K562 (cell line): ENCODE results near the gene CCK. TPM values are rescaled to one million over a fixed set of nuclear protein-coding genes. Genes with fewer than 3 reads are reported as not detected.

Source experiments
- ATAC-seq: fragments of 200-7000 bp; cut with Tn5 transposase; 3 replicates; pipeline ENCODE4 v1.9.1; 2020; ENCODE audit warnings: moderate library complexity
- BruUV-seq: library from RNA; stranded (reverse); fragments of 400-500 nt; replicated peaks from 2 replicates; lab custom pipeline; 2021; lab: Mats Ljungman, UMichigan
- CTCF ChIA-PET: fragments of 300-600 bp; formaldehyde crosslinking; extraction: SDS; loops from one replicate; lab custom pipeline; 2021; ENCODE audit warnings: low intra/inter-chr PET ratio; lab: Yijun Ruan, JAX
- POLR2A ChIA-PET: fragments of 300-600, 350-650 bp; sonication (Branson Sonifier 250); formaldehyde crosslinking; extraction: SDS; loops from one replicate; lab custom pipeline; 2021; ENCODE audit warnings: antibody characterized with exemption, inconsistent platforms; lab: Yijun Ruan, JAX
- DNase-seq, 4 experiments: peaks; one replicate each; pipeline versions ENCODE4 v3.0.0 to v3.0.0-alpha.2; 2011 to 2018; ENCODE audit warnings: low spot score in 3 of 4, mixed read lengths in 3 of 4; ENCODE audit errors: extremely low read depth in 1 of 4
- FAIRE-seq: peaks from 2 replicates; lab custom pipeline; 2011; peaks lifted over from hg19 to GRCh38; lab: Jason Lieb, UNC
- H2AFZ ChIP-seq: 2 replicates; pipeline ENCODE4 v1.6.0; 2011; ENCODE audit warnings: low read depth, low read length, control low read depth, inconsistent platforms
- H3K27ac ChIP-seq: fragments of 200-600 bp; 3 replicates; pipeline ENCODE4 v1.8.0; 2011; ENCODE audit warnings: low read depth, mild to moderate bottlenecking, control low read depth, inconsistent platforms, low read length, moderate library complexity, mixed read lengths; ENCODE audit errors: extremely low read depth
- H3K27me3 ChIP-seq, 2 experiments: fragments of 300-600 bp in 1 of 2; 2 replicates in 1 of 2; 3 replicates in 1 of 2; pipeline versions ENCODE4 v1.6.0 to v1.8.0; 2011; ENCODE audit warnings: inconsistent platforms in 2 of 2, low read length in 2 of 2, mild to moderate bottlenecking in 1 of 2, mixed read lengths in 1 of 2, moderate library complexity in 1 of 2; ENCODE audit not compliant: control insufficient read depth in 2 of 2, insufficient read depth in 2 of 2
- H3K36me3 ChIP-seq: fragments of 300-600 bp; 3 replicates; pipeline ENCODE4 v1.8.0; 2011; ENCODE audit warnings: mild to moderate bottlenecking, low read length, inconsistent platforms; ENCODE audit not compliant: control insufficient read depth, insufficient read depth
- H3K4me1 ChIP-seq, 2 experiments: fragments of 200-600 bp in 1 of 2; replicated peaks in 1 of 2; 2 replicates in 1 of 2; 3 replicates in 1 of 2; pipeline versions ENCODE4 v1.5.1 to v1.8.0; 2011; ENCODE audit warnings: inconsistent platforms in 2 of 2, low read length in 2 of 2, mild to moderate bottlenecking in 1 of 2, mixed read lengths in 1 of 2, moderate library complexity in 1 of 2; ENCODE audit not compliant: control insufficient read depth in 2 of 2, insufficient read depth in 2 of 2
- H3K4me2 ChIP-seq: 2 replicates; pipeline ENCODE4 v1.6.1; 2011; ENCODE audit warnings: low read length, control low read depth, inconsistent platforms, mixed read lengths; ENCODE audit not compliant: insufficient read depth
- H3K4me3 ChIP-seq: fragments of 200-600 bp; sonication (generic), shearing (Covaris generic); 2 replicates; pipeline ENCODE4 v1.5.1; 2016; ENCODE audit warnings: control low read depth, inconsistent platforms
- H3K79me2 ChIP-seq: fragments of 200-600 bp; 3 replicates; pipeline ENCODE4 v1.8.0; 2011; ENCODE audit warnings: low read length, inconsistent platforms; ENCODE audit not compliant: control insufficient read depth, insufficient read depth
- H3K9ac ChIP-seq, 2 experiments: 2 replicates each; pipeline versions ENCODE4 v1.6.0 to v1.6.1; 2011; ENCODE audit warnings: low read depth in 2 of 2, low read length in 2 of 2, control low read depth in 1 of 2, inconsistent platforms in 1 of 2, mild to moderate bottlenecking in 1 of 2, mixed read lengths in 1 of 2; ENCODE audit not compliant: insufficient read depth in 1 of 2
- H3K9me1 ChIP-seq: one replicate; pipeline ENCODE4 v1.6.0; 2011; ENCODE audit warnings: inconsistent platforms, mild to moderate bottlenecking, low read length, moderate library complexity; ENCODE audit not compliant: control insufficient read depth, insufficient read depth
- H3K9me3 ChIP-seq: replicated peaks from 2 replicates; pipeline ENCODE4 v1.5.1; 2011; ENCODE audit warnings: low read depth, low read length, inconsistent platforms; ENCODE audit not compliant: control insufficient read depth, insufficient read depth
- H4K20me1 ChIP-seq: replicated peaks from 2 replicates; pipeline ENCODE4 v1.6.1; 2011; ENCODE audit warnings: low read length, inconsistent platforms, mixed read lengths; ENCODE audit not compliant: control insufficient read depth, insufficient read depth
- E2F3 ChIP-seq: fragments of 250-450 bp; sonication (Bioruptor Pico); IDR thresholded peaks from 2 replicates; pipeline ENCODE4 v1.4.0; 2020; ENCODE audit warnings: mild to moderate bottlenecking
- NR3C1 ChIP-seq: sonication (generic); formaldehyde crosslinking; IDR thresholded peaks from 2 replicates; pipeline ENCODE4 v1.8.1; 2022; ENCODE audit warnings: missing genetic modification reagents
- POLR2AphosphoS5 ChIP-seq: IDR thresholded peaks from 2 replicates; pipeline ENCODE4 v1.6.1; 2011; ENCODE audit warnings: mild to moderate bottlenecking, low read depth, low read length, moderate library complexity; ENCODE audit not compliant: control insufficient read depth, insufficient read depth
- POU5F1 ChIP-seq: fragments of 150-350 bp; IDR thresholded peaks from 2 replicates; pipeline ENCODE4 v1.6.1; 2014; ENCODE audit warnings: borderline replicate concordance, low read length, low read depth, mild to moderate bottlenecking; ENCODE audit not compliant: partially characterized antibody
- TFAM ChIP-seq: fragments of 250-450 bp; sonication (Bioruptor Pico); conservative IDR thresholded peaks from 2 replicates; pipeline ENCODE4 v1.5.0; 2021; ENCODE audit warnings: mild to moderate bottlenecking, moderate library complexity
- XRCC4 ChIP-seq: IDR thresholded peaks from one replicate; pipeline ENCODE4 v1.6.1; 2011; ENCODE audit not compliant: insufficient read depth, insufficient read length; ENCODE audit errors: extremely low read depth
- ZBTB7A ChIP-seq: IDR thresholded peaks from 2 replicates; pipeline ENCODE4 v1.6.1; 2011; ENCODE audit warnings: low read depth, mild to moderate bottlenecking, low read length, moderate library complexity, borderline replicate concordance; ENCODE audit not compliant: control insufficient read depth
- ZFPM2 ChIP-seq: fragments of 250-450 bp; sonication (Bioruptor Pico); IDR thresholded peaks from 2 replicates; pipeline ENCODE4 v1.5.1; 2022; ENCODE audit warnings: mild to moderate bottlenecking
- ZNF174 ChIP-seq: fragments of 250-450 bp; sonication (Bioruptor Pico); IDR thresholded peaks from 2 replicates; pipeline ENCODE4 v1.4.0; 2020; ENCODE audit warnings: mild to moderate bottlenecking
- ZNF184 ChIP-seq: sonication (generic); formaldehyde crosslinking; IDR thresholded peaks from 2 replicates; pipeline ENCODE4 v1.5.0; 2020; ENCODE audit warnings: missing genetic modification reagents
- ZNF197 ChIP-seq: fragments of 200-800 bp; sonication (Bioruptor generic); IDR thresholded peaks from 2 replicates; pipeline ENCODE4 v1.6.1; 2016; ENCODE audit warnings: low read depth, missing genetic modification characterization, missing compliant biosample characterization
- in situ Hi-C: fragments of 300-500 bp; cut with MboI; formaldehyde crosslinking; loops from 4 replicates; pipeline ENCODE4 v1.15.0; 2018; ENCODE audit warnings: inconsistent platforms, mixed read lengths
- intact Hi-C: fragments of 100-400 bp; cut with micrococcal nuclease; formaldehyde crosslinking; loops from 2 replicates; pipeline ENCODE4 v1.14.2; 2022
- polyA plus RNA-seq, 8 experiments: library from polyadenylated mRNA; depleted of rRNA in 4 of 8; stranded (reverse) in 5 of 8; unstranded in 3 of 8; fragments of >200 nt; fragmentation: Nextera tagmentation in 2 of 8; fragmentation: Illumina TruSeq in 1 of 8; extraction: Ambion mirVana in 2 of 8; extraction: Trizol in 1 of 8; gene quantifications; 2 replicates each; pipeline versions ENCODE4 v1.2.1 to v1.2.3, GENCODE V29; 2011 to 2014; ENCODE audit warnings: inconsistent platforms in 1 of 8, missing spikeins in 1 of 8
- total RNA-seq, 7 experiments: library from RNA; depleted of rRNA in 6 of 7; stranded (reverse); fragments of >200 nt in 6 of 7; fragmentation: Illumina TruSeq in 2 of 7; extraction: Trizol in 2 of 7; gene quantifications; 2 replicates each; pipeline versions ENCODE4 v1.2.1 to v1.2.3, GENCODE V29; 2011 to 2021; ENCODE audit warnings: low replicate concordance in 1 of 7
- TF ChIP-seq, protein P1 (sequence below): sonication (generic); formaldehyde crosslinking; IDR thresholded peaks from 2 replicates; pipeline ENCODE4 v1.9.0; 2022; ENCODE audit warnings: mild to moderate bottlenecking, missing genetic modification reagents
- TF ChIP-seq, protein P2 (sequence below): fragments of 450-650 bp; IDR thresholded peaks from 2 replicates; pipeline ENCODE4 v1.6.1; 2018; ENCODE audit warnings: mild to moderate bottlenecking, low read depth; ENCODE audit not compliant: partially characterized antibody

CCK gene
- total and polyA plus RNA-seq, 9 of the 15 experiments (the other 6 are each of a cell fraction or from before 2014, with no cell fraction given), result not detected

- Histone ChIP-seq H3K9me1 (no peaks in the 10 kb centered on the region), H3K36me3 (no peaks in the 10 kb centered on the region), H3K27ac (no peak overlapping the region), H3K9ac (no peak overlapping the region), H3K4me1 (no peaks in the 10 kb centered on the region), H3K4me2 (no peak overlapping the region), H3K27me3 (peaks cover 5 to 10% of the 10 kb centered on the region in 2 experiments; a peak in 3 of 5 replicates), H2AFZ (no peak overlapping the region), H4K20me1 (no peaks in the 10 kb centered on the region), H3K79me2 (no peaks in the 10 kb centered on the region), H3K4me3 (no peak overlapping the region), H3K9me3 (no peaks in the 10 kb centered on the region)
- TF ChIP-seq POLR2AphosphoS5 (no peak), ZBTB7A (no peak), E2F3 (no peak), POU5F1 (no peak), TFAM (no peak), ZNF174 (CRISPR knock-in tag) (no peak), XRCC4 (no peak), ZFPM2 (CRISPR knock-in tag) (no peak), ZNF184 (CRISPR knock-in tag) (no peak), ZNF197 (CRISPR knock-in tag) (no peak), NR3C1 (CRISPR knock-in tag) (no peak)
- TF ChIP-seq, protein P1, sequence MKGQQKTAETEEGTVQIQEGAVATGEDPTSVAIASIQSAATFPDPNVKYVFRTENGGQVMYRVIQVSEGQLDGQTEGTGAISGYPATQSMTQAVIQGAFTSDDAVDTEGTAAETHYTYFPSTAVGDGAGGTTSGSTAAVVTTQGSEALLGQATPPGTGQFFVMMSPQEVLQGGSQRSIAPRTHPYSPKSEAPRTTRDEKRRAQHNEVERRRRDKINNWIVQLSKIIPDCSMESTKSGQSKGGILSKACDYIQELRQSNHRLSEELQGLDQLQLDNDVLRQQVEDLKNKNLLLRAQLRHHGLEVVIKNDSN, result no peak
- TF ChIP-seq, protein P2, sequence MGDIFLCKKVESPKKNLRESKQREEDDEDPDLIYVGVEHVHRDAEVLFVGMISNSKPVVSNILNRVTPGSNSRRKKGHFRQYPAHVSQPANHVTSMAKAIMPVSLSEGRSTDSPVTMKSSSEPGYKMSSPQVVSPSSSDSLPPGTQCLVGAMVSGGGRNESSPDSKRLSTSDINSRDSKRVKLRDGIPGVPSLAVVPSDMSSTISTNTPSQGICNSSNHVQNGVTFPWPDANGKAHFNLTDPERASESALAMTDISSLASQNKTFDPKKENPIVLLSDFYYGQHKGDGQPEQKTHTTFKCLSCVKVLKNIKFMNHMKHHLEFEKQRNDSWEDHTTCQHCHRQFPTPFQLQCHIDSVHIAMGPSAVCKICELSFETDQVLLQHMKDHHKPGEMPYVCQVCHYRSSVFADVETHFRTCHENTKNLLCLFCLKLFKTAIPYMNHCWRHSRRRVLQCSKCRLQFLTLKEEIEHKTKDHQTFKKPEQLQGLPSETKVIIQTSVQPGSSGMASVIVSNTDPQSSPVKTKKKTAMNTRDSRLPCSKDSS, result no peak
- in situ Hi-C loops, result no loop called here
- POLR2A ChIA-PET, result interaction anchor here (0.7 kb wide), 1 partner anchor 403 kb away, joined by 3 read pairs; no protein-coding TSS in a partner anchor
- FAIRE-seq (no peak), ATAC-seq (no peak), DNase-seq (no peak)
- no TSS peak for BruUV-seq
- CTCF ChIA-PET, result interaction anchor here (0.7 kb wide), 1 partner anchor 273 kb away, joined by 3 read pairs; no protein-coding TSS in a partner anchor
- intact Hi-C loops, result no loop called here
Measured at GRCh38 chr3:42274266-42274665, 8.3 kb upstream of the CCK start.
